ENCODE results near the gene LGALS3.

LGALS3 gene

DNA sequence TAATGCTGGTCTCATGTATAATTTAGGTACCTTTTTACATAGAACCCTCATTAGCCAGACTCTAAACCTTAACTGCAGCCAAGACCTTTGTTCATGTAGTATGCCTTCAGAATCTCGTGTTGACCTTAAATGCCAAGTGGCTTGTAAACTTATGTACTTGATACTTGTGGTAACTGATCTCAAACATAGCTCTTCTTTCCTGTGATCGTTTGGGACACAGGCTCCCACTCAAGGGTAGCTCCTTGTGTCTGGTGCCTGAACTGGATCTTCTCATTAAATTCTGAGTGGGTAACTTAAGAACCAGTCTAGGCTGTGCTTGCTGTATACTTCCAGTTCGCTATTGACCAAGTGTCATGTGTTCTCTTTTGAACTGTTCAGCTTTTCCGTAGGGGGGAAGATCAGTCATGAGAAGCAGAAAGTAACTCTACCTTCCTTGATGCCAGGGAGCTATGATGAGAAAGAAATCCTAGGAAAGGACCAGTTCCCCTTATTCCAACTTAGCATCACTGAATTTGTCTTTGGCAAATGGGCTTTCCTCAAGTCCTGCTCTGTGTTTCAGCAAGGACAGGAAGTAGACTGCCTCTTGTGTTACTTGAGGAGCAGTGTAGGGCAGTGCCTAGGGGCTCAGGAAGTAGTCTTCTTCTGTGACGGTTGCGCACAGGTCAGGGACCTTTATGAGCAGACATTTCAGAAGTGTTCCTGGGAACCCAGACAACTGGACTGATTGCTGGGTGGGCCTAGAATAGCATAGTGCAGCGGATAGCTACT, 2.5 kb downstream of the LGALS3 start:
- DNase-seq = no peak

DNA sequence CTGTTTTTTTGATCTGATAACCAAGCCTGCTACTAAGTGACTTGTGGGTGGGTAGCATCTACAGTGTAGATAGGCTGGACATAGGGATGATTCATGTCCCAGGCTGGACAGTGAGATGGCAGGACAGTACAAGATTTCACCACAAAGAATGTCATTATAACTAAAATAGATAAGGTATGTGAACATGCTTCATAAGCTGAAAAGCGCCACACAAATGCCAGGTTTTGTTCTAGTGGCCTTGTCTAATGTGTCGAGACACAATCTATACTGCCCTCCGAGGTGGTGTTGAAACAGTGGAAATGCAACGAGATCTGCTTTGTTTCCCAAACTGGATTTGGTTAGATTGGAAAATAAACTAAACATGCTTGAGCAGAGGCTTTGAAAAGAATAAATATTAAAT, 4.4 kb downstream of the LGALS3 start:
- no peak for DNase-seq

DNA sequence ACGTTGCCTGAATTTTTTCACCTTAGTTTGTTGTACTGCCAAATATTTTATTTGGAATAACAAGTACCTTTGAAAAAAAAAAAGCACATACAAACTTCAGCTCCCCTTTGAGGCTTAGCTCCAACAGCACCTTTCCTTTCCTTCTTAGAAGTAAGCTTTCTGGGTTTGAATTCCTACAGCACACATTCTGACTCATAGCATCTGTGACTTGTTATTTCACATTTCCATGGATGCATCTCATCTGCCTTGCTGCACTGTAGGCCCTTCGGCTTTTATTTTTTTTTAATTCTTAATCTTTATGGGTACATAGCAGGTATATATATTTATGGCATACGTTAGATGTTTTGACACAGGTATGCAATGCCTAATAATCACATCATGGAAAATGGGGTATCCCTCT, 7.2 kb downstream of the LGALS3 start:
- no peak for DNase-seq

DNA sequence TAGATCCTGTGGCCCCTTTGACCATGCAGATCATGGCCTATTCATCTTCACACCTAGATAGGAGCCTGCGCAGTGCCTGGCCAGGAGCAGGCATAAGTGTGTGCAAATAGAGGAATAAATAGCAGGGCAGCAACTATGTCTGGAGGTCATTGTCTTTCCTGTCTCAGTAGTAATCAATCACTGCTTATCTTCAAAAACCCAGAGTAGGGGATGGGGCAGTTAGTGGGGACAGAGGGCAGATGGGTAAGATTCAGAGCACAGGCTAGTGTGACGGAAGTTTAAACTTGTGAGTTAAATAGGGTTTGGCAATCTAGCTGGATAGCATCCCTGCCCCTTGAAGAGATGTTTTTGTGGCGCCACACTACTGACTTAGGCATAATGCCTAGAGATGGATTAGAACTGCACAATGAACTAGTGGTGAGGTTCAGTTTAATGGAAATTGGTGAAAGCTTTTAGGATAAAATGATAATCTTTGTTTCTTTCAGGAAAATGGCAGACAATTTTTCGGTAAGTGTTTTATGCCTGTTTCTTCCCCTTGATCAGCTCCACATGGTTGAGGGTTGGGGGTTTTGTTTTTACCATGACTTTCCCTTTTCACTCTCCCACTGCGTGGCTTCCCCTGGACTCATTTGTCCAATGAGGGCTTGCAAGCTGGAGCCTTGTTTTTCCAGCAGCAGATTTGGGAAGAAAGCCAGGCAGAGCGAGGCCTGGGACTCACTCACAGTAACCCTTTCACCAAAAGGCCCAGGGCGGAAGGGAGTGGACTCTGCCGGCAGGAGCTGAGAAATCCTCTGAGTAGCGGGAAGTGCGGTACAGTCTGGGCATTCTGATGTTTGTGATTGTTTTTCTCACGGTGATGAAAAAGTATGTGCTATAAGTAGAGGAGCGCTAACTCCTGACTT, 8.1 kb downstream of the LGALS3 start:
- DNase-seq = no peak

DNA sequence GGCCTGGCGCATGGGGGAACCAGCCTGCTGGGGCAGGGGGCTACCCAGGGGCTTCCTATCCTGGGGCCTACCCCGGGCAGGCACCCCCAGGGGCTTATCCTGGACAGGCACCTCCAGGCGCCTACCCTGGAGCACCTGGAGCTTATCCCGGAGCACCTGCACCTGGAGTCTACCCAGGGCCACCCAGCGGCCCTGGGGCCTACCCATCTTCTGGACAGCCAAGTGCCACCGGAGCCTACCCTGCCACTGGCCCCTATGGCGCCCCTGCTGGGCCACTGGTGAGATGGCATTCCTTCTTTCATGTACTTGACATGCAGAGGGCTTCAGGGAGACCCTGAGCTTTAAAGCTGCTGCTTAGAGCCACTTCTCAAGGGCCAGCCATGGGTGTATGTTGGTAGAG, 9.0 kb downstream of the LGALS3 start:
- no peak for DNase-seq

GRCh38 chr14:55139141-55139540, 10.1 kb downstream of the LGALS3 start:
- DNase-seq = no peak

DNA sequence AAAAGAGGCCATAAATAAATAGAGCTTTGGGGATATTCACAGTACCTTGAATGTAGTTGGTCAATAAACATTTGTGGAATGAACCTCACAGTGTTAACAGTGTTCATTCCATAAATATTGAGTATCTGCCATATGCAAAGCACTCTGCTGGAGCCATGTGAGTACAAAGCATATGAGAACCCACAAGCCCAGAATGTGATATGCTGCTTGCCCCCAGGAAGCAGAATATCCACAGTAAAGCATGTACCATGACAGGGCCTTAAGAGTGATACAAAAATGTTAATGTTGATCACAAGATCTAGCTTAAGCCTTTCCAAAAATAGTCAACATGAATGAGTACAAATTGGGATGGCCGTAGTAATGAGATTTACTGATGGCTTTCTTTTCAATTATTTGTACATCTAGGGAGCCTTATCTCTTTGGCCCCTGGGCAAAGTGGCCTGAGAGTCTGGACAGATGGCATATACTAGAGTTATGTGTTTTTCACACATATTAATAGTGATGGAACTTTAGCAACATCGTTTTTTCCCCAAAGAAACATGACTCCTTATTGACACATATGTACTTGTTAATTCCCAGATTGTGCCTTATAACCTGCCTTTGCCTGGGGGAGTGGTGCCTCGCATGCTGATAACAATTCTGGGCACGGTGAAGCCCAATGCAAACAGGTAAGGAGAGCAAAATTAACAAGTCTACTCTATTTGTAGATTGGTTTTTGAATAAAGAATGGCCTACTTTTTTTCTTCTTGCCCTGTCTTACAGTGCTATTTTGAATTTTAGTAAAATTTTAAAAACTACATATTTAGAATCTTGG, 10.9 kb downstream of the LGALS3 start:
- no peak for DNase-seq

- no peak for DNase-seq
Measured at GRCh38 chr14:55141825-55142224, 12.8 kb downstream of the LGALS3 start.

GRCh38 chr14:55142466-55142865, 13.4 kb downstream of the LGALS3 start:
- no peak for DNase-seq

- DNase-seq = no peak
Measured at GRCh38 chr14:55146425-55146824, 17.4 kb downstream of the LGALS3 start.

DNA sequence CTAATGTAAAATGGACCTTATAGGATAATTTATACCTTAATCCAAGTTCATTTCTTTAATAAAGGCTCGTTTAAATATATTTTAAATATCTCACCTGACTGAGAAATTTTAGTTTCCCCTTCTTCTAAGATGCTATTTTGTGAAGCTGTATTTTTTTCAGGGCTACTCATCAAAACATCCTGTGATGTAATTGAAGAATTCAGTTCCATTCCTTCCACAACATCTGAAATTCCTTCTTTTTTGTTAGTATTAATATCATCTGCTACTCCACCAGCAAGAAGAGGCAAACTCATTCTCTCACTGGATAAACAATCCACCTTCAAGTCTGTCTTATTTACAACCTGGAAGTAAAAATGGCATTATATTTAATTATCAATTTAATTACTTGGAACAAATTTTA, 22.5 kb downstream of the LGALS3 start:
- no peak for DNase-seq

- no peak for DNase-seq
Measured at GRCh38 chr14:55152052-55152753, 23.2 kb downstream of the LGALS3 start.

- DNase-seq = no peak
Measured at GRCh38 chr14:55153951-55154350, 24.9 kb downstream of the LGALS3 start.

GRCh38 chr14:55157080-55157479, 28.0 kb downstream of the LGALS3 start:
- DNase-seq = no peak

DNA sequence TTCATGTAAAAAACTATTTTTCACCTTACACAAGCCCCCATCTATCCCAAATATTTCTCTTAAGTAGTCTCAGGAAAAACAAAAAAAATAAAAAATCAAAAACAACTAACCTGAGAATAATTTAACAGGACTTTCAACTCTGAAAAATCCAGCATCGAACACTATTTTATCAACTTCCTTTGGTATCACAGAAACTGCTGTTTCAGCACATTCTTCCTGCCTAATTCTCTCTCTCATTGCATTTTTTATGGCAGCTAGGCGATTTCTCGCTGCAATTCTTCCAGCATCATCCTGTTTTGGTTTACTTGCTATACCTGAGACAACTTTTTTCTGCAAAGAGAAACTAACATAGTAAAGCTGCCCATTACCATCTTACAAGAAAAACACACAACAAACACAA, 29.4 kb downstream of the LGALS3 start:
- no peak for DNase-seq

DNA sequence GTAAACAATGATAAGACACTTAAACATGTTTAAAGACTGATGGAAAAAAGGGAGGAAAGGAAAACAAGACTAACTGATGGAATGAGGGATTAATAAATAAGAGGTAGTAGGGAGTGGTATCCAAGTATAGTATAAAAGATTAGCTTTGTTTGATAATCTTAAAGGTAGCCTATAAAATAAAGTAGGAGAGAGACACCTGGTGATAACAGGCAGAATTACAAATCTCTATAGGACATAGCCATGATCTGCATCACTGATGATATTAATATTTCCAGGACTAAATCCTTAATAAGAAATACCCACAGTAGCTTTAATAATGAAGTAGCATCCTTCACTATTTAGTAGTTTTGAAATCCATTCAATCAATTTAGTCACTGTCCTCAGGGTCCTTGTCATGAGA, 31.9 kb downstream of the LGALS3 start:
- peak; percentile 77 for DNase-seq

DNA sequence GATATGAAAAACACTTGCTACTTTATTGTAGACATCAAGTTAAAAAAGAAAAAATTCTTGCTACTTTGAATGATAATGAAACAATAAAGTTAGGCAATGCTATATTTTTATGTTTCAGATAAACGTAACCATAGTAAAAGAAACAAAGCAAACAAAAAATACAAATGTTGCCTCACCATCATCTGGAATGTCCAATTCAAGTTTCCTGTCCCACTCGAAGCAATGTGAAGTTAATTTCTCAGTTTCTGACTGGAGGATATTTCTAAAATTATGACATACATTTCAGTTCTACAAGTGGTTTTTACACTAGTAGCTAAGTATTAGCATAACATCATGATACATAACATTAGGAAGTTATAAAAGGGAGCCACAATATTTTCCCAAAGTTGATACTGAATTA, 41.5 kb downstream of the LGALS3 start:
- DNase-seq = no peak

DNA sequence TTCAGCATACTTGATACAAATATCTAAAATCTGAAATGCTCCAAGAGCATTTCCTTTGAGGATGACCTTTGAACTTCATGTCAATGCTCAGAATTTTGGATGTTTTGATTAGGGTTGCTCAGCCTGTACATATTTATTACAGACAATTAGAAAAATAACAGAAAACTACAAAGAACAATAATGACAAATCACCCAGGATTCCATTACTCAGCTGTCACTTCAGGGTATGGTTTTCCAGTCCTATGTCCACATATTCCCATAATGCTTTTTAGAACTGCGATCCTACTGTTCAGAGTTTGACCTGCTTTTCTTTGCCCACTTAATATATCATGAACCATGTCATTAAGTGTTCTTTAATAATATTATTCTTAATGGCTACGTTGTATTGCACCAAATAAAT, 51.0 kb downstream of the LGALS3 start:
- no peak for DNase-seq

GRCh38 chr14:55180434-55180833, 51.4 kb downstream of the LGALS3 start:
- DNase-seq = peak; percentile 46

- DNase-seq = no peak
Measured at GRCh38 chr14:55188686-55189295, 59.7 kb downstream of the LGALS3 start.

DNA sequence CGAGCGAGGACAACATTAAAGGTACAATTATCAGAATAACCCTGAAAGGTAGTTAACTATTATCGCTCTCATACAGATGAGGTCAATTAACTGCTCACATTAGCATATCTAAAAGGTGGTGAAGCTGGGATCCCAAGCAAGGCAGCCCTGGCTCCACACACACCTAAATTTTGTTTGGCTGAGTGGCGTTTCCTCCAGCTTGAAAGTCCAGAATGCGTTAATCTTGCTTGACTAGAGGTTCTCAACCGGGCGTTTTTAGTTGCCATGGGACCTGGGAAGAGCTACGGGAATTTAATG, 61.8 kb downstream of the LGALS3 start:
- no peak for DNase-seq

Measured in kidney glomerular epithelial cell (primary cell).